Fibroblast of lung (primary cell): ENCODE data around the gene ATL1. TPM values are rescaled to one million over a fixed set of nuclear protein-coding genes. Genes with fewer than 3 reads are reported as not detected.

ENCODE experiments used
- DNase-seq, 2 donors: peaks; one replicate each; pipeline versions ENCODE4 v3.0.0 to v3.0.0-alpha.2; 2010; ENCODE audit warnings: low read depth in 2 of 2
- H2AFZ ChIP-seq: 2 replicates; pipeline ENCODE4 v1.5.1; 2012; ENCODE audit warnings: low read length, control low read depth, inconsistent platforms
- H3K27ac ChIP-seq: 2 replicates; pipeline ENCODE4 v1.5.1; 2011; ENCODE audit warnings: low read length, control low read depth; ENCODE audit not compliant: insufficient read depth
- H3K27me3 ChIP-seq: 2 replicates; pipeline ENCODE4 v1.5.1; 2011; ENCODE audit warnings: mild to moderate bottlenecking, low read length; ENCODE audit not compliant: control insufficient read depth, insufficient read depth
- H3K36me3 ChIP-seq: 2 replicates; pipeline ENCODE4 v1.5.1; 2011; ENCODE audit warnings: low read length; ENCODE audit not compliant: control insufficient read depth, insufficient read depth
- H3K4me1 ChIP-seq: 2 replicates; pipeline ENCODE4 v1.5.1; 2011; ENCODE audit warnings: low read length; ENCODE audit not compliant: control insufficient read depth, insufficient read depth; ENCODE audit errors: extremely low read depth
- H3K4me2 ChIP-seq: 2 replicates; pipeline ENCODE4 v1.5.1; 2011; ENCODE audit warnings: low read length, control low read depth; ENCODE audit not compliant: insufficient read depth; ENCODE audit errors: extremely low read depth
- H3K4me3 ChIP-seq, 4 experiments: fragments of 200-600 bp in 1 of 4; sonication (generic) in 1 of 4; replicated peaks in 1 of 4; 2 replicates each; pipeline ENCODE4 v1.5.1; 2011 to 2016; ENCODE audit warnings: low read length in 4 of 4, low read depth in 3 of 4, mild to moderate bottlenecking in 3 of 4, control low read depth in 2 of 4, inconsistent platforms in 1 of 4, mixed read lengths in 1 of 4; ENCODE audit not compliant: insufficient read depth in 1 of 4; ENCODE audit errors: control extremely low read depth in 1 of 4
- H3K79me2 ChIP-seq: 2 replicates; pipeline ENCODE4 v1.5.1; 2012; ENCODE audit warnings: mild to moderate bottlenecking, low read length, inconsistent platforms; ENCODE audit not compliant: control insufficient read depth, insufficient read depth
- H3K9ac ChIP-seq: 2 replicates; pipeline ENCODE4 v1.5.1; 2011; ENCODE audit warnings: mild to moderate bottlenecking, low read length, control low read depth; ENCODE audit not compliant: insufficient read depth
- H3K9me3 ChIP-seq: 2 replicates; pipeline ENCODE4 v1.5.1; 2012; ENCODE audit warnings: low read depth, low read length; ENCODE audit not compliant: control insufficient read depth, insufficient read depth
- H4K20me1 ChIP-seq: 2 replicates; pipeline ENCODE4 v1.5.1; 2011; ENCODE audit warnings: low read length; ENCODE audit not compliant: control insufficient read depth, insufficient read depth; ENCODE audit errors: extremely low read depth
- EZH2 ChIP-seq: IDR thresholded peaks from 2 replicates; pipeline ENCODE4 v1.5.1; 2012; ENCODE audit warnings: low read length, control low read depth, mild to moderate bottlenecking; ENCODE audit errors: missing control alignments
- polyA plus RNA-seq, 2 donors: library from polyadenylated mRNA; depleted of rRNA in 1 of 2; stranded (reverse) in 1 of 2; unstranded in 1 of 2; fragments of >200 nt; gene quantifications; 2 replicates each; pipeline ENCODE4 v1.2.1, GENCODE V29; 2011 to 2012; ENCODE audit warnings: missing spikeins in 1 of 2
- total RNA-seq: library from RNA; depleted of rRNA; stranded (reverse); fragments of >200 nt; gene quantifications from 2 replicates; pipeline ENCODE4 v1.2.1, GENCODE V29; 2014
- TF ChIP-seq, protein P1 (sequence below), 2 donors: IDR thresholded peaks in 1 of 2; conservative IDR thresholded peaks in 1 of 2; 1 replicate in 1 of 2; 2 replicates in 1 of 2; pipeline ENCODE4 v1.5.1; 2011 to 2012; ENCODE audit warnings: low read length in 2 of 2, control low read depth in 1 of 2, inconsistent platforms in 1 of 2, low read depth in 1 of 2, mild to moderate bottlenecking in 1 of 2

Gene ATL1
- total and polyA plus RNA-seq, 2 donors (not counting 1 experiment from before 2014, with no cell fraction given): 14.9 to 16.2 TPM

DNA sequence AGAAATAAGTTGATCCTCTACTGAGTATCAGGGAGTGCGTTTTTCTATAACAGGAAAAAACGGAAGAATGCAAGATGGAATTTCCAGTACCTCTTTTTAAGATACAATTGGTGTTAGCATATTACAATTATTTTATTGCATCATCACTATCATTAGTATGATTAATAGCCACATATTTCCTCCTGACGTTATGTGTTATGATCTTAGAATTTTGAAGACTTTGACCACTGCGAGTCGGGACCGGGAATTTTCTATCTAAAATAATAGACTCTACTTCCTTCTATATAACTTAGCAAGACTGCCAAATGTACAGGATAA lies 108.8 kb downstream of the ATL1 start:
- peaks cover 5% of the 10 kb centered on the region for H3K4me1 ChIP-seq
- peaks cover 34% of the 10 kb centered on the region for H3K79me2 ChIP-seq
- no peak overlapping the region for H3K9ac ChIP-seq
- no peaks in the 10 kb centered on the region for H3K9me3 ChIP-seq
- TF ChIP-seq EZH2: no peak
- TF ChIP-seq, protein P1, sequence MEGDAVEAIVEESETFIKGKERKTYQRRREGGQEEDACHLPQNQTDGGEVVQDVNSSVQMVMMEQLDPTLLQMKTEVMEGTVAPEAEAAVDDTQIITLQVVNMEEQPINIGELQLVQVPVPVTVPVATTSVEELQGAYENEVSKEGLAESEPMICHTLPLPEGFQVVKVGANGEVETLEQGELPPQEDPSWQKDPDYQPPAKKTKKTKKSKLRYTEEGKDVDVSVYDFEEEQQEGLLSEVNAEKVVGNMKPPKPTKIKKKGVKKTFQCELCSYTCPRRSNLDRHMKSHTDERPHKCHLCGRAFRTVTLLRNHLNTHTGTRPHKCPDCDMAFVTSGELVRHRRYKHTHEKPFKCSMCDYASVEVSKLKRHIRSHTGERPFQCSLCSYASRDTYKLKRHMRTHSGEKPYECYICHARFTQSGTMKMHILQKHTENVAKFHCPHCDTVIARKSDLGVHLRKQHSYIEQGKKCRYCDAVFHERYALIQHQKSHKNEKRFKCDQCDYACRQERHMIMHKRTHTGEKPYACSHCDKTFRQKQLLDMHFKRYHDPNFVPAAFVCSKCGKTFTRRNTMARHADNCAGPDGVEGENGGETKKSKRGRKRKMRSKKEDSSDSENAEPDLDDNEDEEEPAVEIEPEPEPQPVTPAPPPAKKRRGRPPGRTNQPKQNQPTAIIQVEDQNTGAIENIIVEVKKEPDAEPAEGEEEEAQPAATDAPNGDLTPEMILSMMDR (conservative IDR thresholded peaks at IDR 0.05 in 1 of 2, IDR thresholded peaks at IDR 0.05 in 1 of 2; ENCODE audit: low read depth in 1 of 2, low read length in 2 of 2): no peak
- H3K27ac ChIP-seq: peak overlapping the region; percentile 87
- no peaks in the 10 kb centered on the region for H3K36me3 ChIP-seq
- no peaks in the 10 kb centered on the region for H3K27me3 ChIP-seq
- peak overlapping the region; percentile 18 for H3K4me2 ChIP-seq
- DNase-seq: no peak
- no peaks in the 10 kb centered on the region for H4K20me1 ChIP-seq
- H3K4me3 ChIP-seq: peak overlapping the region; percentile 60 to 89 (median 84)
- no peak overlapping the region for H2AFZ ChIP-seq

DNA sequence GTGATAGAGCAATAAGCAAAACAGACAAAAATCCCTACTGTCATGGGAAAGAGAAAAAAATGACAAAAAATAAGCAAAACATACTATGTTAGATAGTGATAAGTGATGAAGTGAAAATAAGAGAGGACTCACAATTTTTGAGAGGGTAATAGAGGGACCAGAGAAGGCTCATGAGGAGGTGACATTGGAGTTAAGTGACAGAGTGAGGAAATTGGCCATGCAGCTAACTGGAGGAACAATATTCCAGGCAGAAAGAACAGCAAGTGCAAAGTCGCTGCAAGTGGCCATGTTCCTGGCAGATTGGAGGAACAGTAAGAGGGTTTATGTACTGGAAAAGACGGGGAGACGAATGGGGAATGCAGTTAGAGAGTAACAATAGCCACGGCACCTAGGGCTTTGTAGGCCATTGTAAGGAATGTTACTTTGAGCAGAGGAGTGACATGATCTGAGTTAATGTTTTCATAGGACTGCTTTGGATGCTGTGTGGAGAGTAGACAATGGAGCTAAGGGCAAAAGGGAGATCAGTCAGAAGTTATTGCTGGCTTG lies 109.6 kb downstream of the ATL1 start:
- TF ChIP-seq EZH2: no peak
- TF ChIP-seq, protein P1 (conservative IDR thresholded peaks at IDR 0.05 in 1 of 2, IDR thresholded peaks at IDR 0.05 in 1 of 2; ENCODE audit: low read depth in 1 of 2, low read length in 2 of 2): no peak
- peaks cover 5% of the 10 kb centered on the region for H3K4me1 ChIP-seq
- DNase-seq: no peak
- peaks cover 31% of the 10 kb centered on the region for H3K79me2 ChIP-seq
- H3K4me2 ChIP-seq: peak overlapping the region; percentile 18
- H3K27ac ChIP-seq: no peak overlapping the region
- no peaks in the 10 kb centered on the region for H3K9me3 ChIP-seq
- no peaks in the 10 kb centered on the region for H3K36me3 ChIP-seq
- no peaks in the 10 kb centered on the region for H3K27me3 ChIP-seq
- no peak overlapping the region for H2AFZ ChIP-seq
- H3K4me3 ChIP-seq: no peak overlapping the region
- H4K20me1 ChIP-seq: no peaks in the 10 kb centered on the region
- no peak overlapping the region for H3K9ac ChIP-seq

DNA sequence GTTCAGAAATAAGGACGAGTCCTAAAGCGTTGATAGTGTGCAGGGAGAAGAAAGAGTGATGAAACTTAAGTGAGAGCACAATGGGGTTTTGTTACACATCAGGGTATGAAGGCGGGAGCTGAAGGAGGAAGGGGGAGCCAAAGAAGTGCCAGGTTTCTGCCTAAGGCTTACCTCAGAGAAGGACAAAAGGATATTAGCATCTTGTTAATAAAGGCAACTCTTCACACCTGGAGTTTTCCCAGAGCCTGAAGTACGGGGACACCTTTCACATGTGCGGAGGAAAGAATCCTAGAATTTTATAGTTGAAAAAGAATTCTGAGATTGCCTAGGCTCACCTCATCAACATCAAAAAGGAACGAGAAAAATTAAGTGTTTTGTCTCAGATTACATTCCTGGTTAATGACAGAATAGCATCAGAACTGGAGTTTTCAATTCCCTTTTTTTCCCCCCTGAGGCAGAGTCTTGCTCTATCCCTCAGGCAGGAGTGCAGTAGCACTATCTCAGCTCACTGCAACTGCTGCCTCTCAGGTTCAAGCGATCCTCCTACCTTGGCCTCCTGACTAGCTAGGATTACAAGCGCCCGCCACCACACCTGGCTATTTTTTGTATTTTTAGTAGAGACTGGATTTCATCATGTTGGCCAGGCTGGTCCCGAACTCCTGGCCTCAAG lies 110.4 kb downstream of the ATL1 start:
- H3K9ac ChIP-seq: no peak overlapping the region
- no peak overlapping the region for H3K4me2 ChIP-seq
- H2AFZ ChIP-seq: no peak overlapping the region

More for the DNA sequence above, 110.4 kb downstream of the ATL1 start:
- Histone ChIP-seq H3K27ac (no peak overlapping the region), H3K4me1 (peaks cover 8% of the 10 kb centered on the region), H3K27me3 (no peaks in the 10 kb centered on the region), H3K36me3 (no peaks in the 10 kb centered on the region), H3K9me3 (no peaks in the 10 kb centered on the region), H3K79me2 (peaks cover 25% of the 10 kb centered on the region), H3K4me3 (no peak overlapping the region), H4K20me1 (no peaks in the 10 kb centered on the region)
- peak in 1 of 2 donors; percentile 25 for DNase-seq
- TF ChIP-seq, protein P1 (conservative IDR thresholded peaks at IDR 0.05 in 1 of 2, IDR thresholded peaks at IDR 0.05 in 1 of 2; ENCODE audit: low read depth in 1 of 2, low read length in 2 of 2): no peak
- TF ChIP-seq EZH2: no peak
